HG02884 (cell line): ENCODE results near the gene MYPN.
"Not testable (repeated sequence)": the region's sequence is repeated elsewhere in the genome, so short reads cannot be mapped to it uniquely, and the experiment has no call there.

ENCODE experiments used
- ATAC-seq: cut with Tn5 transposase; IDR thresholded peaks from one replicate; pipeline ENCODE4 v1.9.1; 2021; ENCODE audit warnings: mild to moderate bottlenecking, moderate library complexity; ENCODE audit not compliant: unreplicated experiment

The MYPN gene

DNA sequence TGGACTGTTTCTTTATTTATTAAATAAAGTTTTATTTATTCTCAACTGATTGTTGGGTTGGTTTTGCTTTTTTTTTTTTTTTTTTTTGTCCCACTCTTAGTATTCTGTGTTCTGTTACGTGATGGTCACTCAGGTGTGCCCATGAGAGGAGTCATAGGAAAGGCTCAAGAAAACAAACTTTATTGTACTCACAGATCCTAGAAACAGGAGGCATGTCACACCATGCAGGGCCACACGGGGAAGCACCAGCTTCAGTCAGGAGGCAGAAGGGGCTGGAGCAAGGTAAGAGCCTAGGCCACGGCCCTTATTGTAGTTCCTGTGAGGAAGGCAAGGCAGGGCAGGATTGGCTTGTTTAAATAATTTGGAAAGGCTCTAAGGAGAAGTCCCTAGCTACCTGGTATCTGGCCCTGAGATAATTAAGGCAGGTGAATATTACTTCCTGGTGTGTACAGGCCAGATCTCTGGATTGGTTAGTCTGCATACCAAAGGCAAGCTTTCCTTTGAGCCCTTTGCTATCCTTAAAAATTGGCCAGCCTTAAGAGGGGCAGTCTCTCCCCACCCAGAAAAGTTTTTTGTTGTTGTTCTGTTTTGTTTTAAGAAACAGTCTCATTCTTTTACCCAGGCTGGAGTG is 114.4 kb downstream of the MYPN start:
- ATAC-seq, result no peak

DNA sequence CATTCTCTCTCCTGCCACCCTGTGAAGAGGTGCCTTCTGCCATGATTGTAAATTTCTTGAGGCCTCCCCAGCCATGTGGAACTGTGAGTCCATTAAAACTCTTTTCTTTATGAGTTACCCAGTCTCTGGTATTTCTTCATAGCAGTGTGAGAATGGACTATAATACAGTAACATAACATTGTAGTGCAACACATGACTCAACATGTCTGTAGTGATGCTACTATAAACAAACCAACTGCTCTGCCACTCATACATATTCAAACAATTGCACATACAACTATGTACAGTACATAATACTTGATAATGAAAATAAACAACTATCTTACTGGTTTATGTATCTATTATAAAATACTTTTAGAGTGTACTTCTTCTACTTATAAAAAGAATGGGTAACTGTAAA is 115.5 kb downstream of the MYPN start:
- ATAC-seq, result no peak

DNA sequence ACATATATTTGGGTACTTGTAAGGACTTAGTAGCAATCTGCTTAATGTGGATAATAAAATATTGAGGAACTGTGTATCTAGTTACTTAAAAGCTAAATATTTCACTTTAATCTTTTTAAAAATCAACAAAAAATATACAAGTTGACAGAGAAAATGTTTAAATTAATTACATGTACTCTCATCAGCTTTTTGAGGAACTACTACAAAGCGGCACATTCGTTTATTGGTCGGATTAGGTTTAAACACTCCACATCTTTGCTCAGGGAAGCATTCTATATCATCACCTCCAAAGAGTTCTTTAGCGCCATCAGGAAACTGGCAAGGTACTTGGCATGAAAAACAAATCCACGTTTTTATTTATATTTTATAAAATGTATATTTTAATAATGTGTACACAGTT is 121.0 kb downstream of the MYPN start:
- no peak for ATAC-seq

DNA sequence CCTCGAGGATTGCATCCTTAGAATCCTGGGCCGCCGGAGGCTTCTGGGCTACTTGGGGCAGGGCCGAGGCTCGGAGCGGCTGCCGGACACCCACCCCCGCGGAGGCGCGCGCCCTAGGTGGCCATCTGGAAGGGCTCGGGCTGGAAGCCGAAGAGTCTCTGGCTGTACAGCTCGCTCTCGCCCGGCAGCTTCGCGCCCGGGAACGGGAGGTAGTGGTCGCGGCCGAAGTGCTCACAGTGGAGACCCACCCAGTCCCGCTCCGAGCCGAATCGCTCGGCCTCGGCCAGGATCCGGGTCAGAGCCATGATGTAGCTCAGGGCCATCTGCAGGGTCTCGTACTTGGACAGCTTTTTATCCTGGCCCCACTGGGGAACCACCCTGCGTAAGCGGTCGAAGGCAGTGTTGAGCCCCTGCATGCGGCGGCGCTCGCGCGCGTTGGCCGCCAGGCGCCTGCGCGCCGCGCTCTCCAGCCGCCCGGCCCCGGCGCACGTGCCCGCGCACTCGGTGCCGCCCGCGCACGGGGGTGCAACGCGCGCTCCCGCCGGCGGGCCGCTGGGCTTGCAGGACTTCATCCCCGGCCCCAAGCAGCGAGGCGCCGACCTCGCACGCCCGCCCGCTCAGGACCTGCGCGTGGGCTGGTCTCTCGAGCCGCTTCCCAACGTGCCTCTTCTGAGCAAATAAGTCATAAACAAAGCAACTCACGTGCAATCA is 122.0 kb downstream of the MYPN start:
- ATAC-seq, result peak; percentile 95

DNA sequence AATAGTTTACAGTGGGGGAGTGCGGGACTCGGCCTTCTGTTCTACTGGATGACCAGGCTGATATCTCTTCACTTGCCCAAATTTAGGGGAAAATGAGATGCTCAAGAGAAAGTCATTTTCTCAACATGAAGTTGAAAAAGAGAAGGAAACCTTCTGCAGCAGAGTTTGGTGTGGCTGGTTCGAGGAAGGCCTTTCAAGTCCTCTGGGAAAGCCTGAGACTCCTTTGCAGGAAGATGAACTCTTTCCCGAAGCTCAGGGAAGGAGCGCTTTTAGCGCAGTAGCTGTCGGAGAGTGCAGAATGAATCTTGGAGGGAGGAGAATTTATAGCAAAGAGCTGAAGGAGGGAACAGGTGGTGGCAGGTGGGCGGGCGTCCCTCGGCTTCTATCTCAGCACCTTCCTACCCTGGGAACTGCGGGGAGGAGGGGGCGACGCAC is 122.5 kb downstream of the MYPN start, which contains the start of gene ATOH7:
Gene ATOH7 (minus strand): TSS at position 297 of the 435 bp plus-strand sequence. CDS start 436 bp downstream, outside the sequence.
- no peak for ATAC-seq

DNA sequence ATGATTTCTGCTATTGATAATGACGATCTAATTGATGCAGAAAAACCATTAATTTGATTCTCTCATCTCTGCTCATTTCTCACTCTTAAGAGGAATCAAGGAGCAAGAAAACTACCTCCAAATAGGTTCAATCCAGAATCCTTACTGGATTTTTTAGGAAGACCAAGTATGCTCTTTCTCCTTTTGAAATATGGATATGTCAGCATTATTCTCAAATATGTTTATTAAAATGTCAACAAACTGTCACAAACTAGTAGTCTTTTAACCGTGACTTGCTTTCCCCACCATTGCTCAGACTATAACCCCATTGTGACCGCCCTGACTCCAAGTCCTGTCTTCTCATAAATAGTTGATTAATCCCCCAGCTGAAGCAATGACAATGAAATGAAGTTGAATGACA is 123.8 kb downstream of the MYPN start:
- no peak for ATAC-seq

DNA sequence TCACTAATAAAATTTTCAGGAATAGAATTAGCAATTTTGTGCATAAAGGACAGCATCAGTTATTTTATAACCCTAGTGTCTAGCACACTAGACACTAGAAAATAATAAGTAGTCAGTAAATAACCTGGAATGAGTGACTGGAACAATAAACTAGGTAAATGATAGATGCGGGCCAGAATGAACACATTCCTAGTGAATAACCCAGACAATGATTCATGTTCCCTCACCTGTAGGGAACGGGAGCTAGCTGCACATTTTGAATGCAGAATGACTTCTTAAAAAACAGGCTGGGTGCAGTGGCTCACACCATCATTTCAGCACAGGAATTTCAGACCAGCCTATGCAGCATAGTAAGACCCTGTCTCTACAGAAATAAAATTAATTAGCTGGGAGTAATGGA is 125.8 kb downstream of the MYPN start:
- ATAC-seq, result no peak

DNA sequence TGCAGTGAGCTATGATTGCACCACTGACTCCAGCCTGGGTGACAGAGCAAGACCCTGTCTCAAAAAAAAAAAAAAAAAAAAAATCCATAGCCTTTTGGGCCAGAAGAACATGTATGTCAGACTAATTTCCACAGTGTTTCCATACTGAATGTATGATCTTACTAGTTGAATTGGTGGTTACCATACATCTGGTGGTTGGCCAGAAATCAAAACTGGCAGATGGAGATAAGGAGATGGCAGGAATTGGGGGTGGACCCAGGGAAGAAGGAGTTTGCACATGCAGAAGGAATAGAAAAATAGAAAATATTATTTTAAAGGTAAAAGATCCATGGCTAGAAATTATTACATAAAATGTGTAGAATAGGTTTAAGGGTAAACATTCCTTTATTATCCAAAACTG is 126.3 kb downstream of the MYPN start:
- no peak for ATAC-seq

DNA sequence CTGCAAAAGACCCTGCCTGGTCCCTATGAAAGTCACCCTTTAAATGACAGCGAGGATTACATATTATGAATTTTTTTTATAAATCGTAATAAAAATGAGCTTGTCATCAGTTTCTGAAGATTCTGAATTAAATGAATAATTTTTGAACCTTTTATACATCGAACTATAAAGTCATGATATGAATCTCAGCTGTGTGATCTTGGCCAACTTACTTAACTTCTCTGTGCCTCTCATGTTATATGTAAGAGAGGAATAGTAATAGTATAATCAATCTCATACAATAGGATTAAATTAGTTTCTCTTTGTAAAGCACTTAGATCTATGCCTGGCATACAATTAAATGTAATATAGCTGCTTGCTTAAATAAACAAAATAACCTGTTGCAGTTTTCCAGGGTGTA is 127.9 kb downstream of the MYPN start:
- no peak for ATAC-seq

DNA sequence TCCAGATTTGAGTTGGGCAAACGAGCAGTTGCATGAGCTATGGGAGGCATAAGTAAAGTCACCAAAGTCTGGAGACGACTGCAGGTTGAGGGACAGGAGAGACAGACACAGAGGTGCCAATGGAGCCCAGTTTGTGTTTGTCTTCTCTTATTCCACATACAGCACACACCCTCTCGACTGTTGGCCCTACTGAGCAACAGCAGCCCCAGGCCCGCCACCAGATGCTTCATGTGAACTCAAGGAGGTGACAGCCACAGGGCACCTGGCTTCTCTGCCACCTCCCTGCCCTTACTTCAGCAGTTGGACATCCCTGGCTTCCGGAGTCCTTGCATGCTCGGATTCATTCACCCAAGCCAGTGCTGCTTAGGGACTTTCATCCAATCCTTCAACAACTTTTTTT is 129.1 kb downstream of the MYPN start:
- ATAC-seq, result no peak

DNA sequence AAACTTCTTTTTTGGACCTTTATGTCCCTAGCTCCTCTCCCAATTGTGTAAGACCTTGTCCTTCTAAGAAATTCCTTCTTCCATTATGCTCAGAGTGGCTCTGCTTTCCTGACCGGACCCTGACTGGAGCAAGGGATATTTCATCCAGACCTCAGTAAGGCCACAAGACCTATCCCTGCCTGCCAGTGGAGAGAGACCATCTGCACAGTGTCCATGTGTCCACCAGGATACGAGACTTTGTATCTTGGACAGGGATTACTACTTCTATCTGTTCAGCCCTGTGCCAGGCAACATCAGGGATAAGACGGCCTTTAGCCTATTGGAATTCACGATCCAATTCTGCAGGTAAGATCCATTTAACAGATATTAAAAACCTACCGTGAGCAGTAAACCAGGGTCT is 129.8 kb downstream of the MYPN start:
- ATAC-seq, result no peak

DNA sequence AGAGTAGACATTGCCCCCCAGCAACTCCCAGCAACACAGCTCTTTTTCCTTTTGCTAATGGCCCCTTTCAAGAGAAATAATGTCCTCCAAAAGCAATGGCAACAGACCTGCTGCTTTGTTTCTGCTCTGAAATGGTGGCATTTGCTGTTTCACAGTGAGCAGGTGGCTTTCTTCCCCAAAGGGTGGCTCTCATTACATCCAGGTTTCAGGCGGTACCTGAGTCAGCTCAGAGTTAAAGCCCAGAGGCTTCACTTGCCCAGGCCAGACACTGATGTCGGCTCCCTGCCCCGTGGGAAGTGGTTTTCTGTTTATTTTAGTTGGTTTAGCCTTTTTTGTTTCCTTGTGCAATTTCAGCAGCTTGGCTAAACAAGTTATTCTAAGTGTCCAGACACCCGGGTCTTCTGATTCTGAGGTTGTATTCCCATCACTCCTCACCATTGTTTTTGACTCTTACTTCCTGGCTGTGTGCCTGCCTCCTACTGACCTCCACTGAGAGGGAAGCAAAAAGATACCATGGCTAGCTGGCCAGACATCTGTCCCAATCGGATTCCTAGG is 130.4 kb downstream of the MYPN start:
- ATAC-seq, result no peak

DNA sequence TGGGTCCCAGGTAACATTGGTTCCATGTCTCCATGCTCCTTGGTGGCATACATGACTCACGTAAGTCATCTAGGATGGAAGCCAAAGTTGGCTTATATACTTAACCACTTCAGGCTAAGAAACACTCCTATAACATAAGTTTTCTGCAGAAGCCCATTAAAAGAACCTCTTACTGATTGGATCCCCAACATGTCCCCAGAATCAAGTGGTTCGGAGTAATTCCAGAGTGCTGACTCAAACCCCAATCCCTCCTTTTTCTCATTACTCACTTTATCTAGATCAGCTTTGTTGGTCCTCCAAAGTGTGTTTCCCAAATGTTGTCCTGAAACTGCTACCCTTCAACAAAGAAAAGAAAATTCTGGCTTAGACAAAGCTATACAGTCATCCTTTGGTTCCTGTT is 132.8 kb downstream of the MYPN start:
- ATAC-seq, result no peak

DNA sequence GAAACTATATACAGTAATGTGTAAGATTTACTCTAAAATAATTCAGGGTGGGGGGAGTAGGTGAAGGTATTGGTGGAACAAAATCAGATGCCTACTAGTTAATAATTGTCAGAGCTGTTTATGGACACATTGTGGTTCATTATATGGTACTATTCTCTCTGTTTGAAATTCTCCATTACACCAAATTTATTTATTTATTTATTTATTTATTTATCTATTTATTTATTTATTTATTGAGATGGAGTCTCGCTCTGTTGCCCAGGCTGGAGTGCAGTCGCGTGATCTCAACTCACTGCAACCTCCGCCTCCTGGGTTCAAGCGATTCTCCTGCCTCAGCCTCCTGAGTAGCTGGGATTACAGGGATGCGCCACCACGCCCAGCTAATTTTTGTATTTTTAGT is 137.1 kb downstream of the MYPN start:
- not testable (repeated sequence) for ATAC-seq

DNA sequence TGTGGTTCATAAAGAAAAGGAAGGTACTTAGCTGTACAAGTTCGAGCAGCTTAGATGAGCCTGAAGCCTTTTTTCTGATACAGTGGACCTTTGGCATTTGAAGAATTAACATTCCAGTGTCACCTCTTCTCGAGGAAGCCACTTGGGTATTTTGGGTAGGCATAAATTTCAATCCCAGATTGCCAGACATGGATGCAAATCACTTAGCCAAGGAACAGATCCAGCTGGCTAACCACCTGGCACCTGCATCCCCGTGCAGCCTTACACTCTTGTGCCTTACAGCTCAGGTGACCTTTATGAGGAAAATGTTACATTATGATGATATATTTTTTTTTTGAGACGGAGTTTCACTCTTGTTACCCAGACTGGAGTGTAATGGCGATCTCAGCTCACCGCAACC is 138.6 kb downstream of the MYPN start:
- no peak for ATAC-seq

DNA sequence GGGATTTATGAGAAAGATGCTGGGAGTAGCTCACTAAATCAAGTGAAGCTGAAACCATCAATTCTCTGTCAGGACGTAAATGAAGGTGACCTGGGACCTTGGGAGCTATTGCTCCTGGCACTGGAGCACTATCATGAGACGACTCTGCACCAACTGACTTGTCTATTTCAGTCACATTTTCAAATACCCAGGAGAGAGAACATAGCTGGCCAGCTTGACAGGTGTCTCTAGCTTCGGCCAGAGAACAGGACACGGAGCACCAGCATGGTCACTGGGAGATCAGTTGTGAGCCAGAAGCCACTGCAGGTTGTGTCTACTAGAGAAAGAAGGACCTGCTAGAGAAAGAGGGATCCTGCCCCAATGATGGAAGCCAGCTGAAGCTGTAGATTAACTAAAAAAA is 140.0 kb downstream of the MYPN start:
- ATAC-seq, result no peak

DNA sequence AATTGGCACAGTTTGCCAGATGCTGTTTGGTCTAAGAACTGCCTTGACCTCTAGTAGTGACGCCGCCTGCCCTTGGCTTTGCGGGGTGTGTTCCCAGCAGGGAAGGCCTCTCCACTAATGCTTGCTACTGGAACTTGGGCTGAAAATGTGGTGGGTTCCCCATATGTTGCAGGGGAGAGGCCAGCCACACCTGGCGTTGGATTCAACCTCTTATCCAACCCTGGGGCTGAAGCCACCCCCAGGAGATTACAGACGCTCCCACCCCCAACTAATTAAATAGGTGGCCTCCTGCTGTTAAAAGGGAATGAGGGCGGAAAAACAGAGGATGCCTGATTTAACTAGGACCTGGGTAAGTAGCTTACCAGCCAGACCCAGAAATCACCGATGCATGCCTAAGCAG is 141.9 kb downstream of the MYPN start:
- ATAC-seq, result no peak

DNA sequence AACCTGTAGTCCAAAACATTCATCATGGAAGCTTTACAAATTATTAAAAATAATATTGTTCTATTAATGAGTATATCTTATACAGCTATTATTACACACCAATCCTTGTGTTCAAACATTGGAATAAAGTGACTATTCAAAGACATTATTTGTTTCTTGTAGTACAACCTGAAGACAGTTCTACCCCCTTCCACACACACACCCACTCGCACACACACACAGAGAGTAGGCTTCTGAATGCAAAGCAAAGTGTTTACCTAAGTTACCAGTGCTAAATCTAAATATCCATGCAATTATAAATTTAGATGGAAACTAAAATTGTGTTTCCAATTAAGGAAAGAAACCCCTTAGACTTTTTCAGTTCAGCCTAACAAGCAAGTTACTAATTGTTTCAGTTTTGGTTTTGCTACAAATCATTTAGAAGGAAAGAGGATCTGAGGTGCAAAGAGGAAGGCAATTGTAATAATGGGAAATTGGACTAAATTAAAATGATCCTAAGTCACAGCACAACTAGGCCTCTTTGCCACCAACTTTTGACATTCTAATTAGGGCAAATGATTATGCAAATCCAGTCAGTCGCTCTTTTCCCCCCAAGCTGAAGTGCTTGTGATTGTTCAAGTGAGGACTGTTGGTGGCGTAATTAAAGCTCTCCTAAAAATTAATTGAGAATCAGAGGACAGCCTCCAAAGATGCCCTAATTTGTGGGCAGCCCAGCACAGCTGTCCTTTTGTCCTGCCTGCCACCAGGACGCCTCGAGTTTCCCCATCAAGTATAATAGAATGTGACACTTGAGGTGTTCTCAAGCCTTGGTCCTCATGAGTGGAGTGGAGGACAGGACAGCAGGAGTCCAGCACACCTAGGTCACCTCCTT is 142.6 kb downstream of the MYPN start:
- ATAC-seq, result peak; percentile 54

DNA sequence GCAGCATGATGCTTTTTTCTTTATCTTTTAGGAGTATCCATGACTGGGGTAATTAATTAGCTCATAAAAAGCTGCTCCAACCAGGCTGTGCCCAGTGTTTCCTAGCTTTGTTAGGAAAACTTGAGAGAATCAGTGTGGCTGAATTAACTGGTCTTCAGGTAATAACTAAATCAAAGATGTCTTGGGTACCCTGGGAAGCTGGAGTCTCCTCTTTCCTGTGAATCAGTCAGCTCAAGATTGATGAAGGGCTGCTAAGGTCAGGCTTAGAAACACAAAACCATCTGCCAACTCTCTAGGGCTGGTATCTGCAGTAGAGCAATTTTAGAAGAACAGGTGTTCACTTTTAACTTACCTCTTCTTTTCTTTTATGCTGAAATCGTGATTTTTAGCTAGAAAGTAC is 144.1 kb downstream of the MYPN start:
- ATAC-seq, result no peak

DNA sequence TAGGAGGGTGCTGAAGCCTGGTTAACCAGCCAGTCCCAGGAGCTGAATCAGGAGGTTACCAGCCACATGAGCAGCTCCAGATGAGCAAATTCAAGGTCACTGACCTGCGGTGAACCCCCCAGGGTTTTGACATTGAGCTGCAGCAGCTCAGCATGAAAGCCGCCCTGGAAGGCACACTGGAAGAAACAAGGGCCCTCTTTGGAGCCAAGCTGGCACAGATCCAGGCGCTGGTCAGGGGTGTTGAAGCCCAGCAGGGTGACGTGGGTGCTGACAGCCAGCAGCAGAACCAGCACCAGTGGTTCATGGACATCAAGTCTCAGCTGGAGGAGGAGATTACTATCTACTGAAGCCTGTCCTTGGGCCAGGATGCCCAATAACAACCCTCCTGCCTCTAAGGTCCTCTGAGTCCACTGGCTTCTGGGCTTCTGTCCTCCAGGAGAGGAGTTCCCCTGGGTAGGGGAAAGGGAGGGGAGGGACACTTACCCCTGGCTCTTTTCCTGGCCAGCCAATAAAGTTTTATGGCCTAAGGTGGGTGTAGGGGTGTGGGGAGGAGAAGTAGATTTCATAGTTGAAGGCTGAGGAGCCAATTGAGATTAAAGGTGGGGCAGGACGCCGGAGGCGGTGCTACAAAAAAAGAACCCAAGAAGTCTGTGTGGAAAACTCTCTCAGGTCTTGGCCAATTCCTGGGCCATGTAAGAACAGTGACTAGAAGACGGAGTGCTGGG is 152.0 kb downstream of the MYPN start:
- ATAC-seq, result no peak
